ENCODE data around the gene MPZL2.

- TF ChIP-seq, protein P1, sequence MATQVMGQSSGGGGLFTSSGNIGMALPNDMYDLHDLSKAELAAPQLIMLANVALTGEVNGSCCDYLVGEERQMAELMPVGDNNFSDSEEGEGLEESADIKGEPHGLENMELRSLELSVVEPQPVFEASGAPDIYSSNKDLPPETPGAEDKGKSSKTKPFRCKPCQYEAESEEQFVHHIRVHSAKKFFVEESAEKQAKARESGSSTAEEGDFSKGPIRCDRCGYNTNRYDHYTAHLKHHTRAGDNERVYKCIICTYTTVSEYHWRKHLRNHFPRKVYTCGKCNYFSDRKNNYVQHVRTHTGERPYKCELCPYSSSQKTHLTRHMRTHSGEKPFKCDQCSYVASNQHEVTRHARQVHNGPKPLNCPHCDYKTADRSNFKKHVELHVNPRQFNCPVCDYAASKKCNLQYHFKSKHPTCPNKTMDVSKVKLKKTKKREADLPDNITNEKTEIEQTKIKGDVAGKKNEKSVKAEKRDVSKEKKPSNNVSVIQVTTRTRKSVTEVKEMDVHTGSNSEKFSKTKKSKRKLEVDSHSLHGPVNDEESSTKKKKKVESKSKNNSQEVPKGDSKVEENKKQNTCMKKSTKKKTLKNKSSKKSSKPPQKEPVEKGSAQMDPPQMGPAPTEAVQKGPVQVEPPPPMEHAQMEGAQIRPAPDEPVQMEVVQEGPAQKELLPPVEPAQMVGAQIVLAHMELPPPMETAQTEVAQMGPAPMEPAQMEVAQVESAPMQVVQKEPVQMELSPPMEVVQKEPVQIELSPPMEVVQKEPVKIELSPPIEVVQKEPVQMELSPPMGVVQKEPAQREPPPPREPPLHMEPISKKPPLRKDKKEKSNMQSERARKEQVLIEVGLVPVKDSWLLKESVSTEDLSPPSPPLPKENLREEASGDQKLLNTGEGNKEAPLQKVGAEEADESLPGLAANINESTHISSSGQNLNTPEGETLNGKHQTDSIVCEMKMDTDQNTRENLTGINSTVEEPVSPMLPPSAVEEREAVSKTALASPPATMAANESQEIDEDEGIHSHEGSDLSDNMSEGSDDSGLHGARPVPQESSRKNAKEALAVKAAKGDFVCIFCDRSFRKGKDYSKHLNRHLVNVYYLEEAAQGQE (IDR thresholded peaks at IDR 0.05; ENCODE audit: borderline replicate concordance): no peak
- no peak for TF ChIP-seq EP300 (conservative IDR thresholded peaks at IDR 0.05; ENCODE audit: poor library complexity, severe bottlenecking)
- TF ChIP-seq, protein P2, sequence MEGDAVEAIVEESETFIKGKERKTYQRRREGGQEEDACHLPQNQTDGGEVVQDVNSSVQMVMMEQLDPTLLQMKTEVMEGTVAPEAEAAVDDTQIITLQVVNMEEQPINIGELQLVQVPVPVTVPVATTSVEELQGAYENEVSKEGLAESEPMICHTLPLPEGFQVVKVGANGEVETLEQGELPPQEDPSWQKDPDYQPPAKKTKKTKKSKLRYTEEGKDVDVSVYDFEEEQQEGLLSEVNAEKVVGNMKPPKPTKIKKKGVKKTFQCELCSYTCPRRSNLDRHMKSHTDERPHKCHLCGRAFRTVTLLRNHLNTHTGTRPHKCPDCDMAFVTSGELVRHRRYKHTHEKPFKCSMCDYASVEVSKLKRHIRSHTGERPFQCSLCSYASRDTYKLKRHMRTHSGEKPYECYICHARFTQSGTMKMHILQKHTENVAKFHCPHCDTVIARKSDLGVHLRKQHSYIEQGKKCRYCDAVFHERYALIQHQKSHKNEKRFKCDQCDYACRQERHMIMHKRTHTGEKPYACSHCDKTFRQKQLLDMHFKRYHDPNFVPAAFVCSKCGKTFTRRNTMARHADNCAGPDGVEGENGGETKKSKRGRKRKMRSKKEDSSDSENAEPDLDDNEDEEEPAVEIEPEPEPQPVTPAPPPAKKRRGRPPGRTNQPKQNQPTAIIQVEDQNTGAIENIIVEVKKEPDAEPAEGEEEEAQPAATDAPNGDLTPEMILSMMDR (IDR thresholded peaks at IDR 0.05; ENCODE audit: poor library complexity, severe bottlenecking): no peak
Observed at GRCh38 chr11:118275176-118275575, 11.1 kb upstream of the MPZL2 start.
